ENCODE measurements around the gene SCGB1A1. TPM values are rescaled to one million over a fixed set of nuclear protein-coding genes. Genes with fewer than 3 reads are reported as not detected.

SCGB1A1 gene
- total RNA-seq, 2 experiments from 2014 or later = not detected

DNA sequence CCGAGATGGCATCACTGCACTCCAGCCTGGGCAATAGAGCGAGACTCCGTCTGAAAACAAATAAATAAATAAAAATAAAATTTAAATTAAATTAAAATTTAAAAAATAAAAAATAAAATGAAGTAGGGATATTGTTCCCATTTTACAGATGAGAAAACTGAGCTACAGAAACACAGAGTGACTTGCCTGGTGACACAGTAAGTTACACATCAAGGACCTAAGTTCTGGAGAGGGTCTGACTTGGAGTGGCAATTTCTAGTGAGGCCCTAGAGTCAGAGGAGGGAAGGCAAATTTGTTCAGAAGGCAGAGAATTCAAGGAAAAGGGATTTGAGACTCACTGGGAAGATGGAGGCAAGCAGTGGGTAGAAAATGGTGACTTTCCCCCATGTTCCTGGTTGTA lies 2.0 kb downstream of the SCGB1A1 start:
- no peak overlapping the region for H3K27ac ChIP-seq (ENCODE audit: low read depth, low read length, poor library complexity, severe bottlenecking)
- no peak overlapping the region for H2AFZ ChIP-seq (ENCODE audit: low read length)
- no peaks in the 10 kb centered on the region for H3K79me2 ChIP-seq (ENCODE audit: insufficient read depth, low read depth, low read length)
- H3K4me3 ChIP-seq (ENCODE audit: low read depth, low read length, poor library complexity, severe bottlenecking) = no peak overlapping the region
- BruUV-seq (replicated peaks) = no TSS peak
- H3K4me2 ChIP-seq (ENCODE audit: low read length) = no peak overlapping the region
- no peaks in the 10 kb centered on the region for H3K36me3 ChIP-seq (ENCODE audit: insufficient read depth, low read length)
- H3K9me2 ChIP-seq (ENCODE audit: insufficient read depth, low read length) = no peaks in the 10 kb centered on the region
- no peak for DNase-seq (ENCODE audit: low spot score)
- ChIA-PET CTCF (ENCODE audit: unreplicated experiment) (no interaction called here), POLR2A (interaction anchor here (0.7 kb wide), 1 partner anchor 462 kb away, joined by 3 read pairs; no protein-coding TSS in a partner anchor)
- H4K20me1 ChIP-seq (ENCODE audit: insufficient read depth, low read length) = no peaks in the 10 kb centered on the region
- H3K4me1 ChIP-seq (ENCODE audit: insufficient read depth, low read length, poor library complexity, severe bottlenecking) = no peaks in the 10 kb centered on the region
- TF ChIP-seq EZH2phosphoT487 (IDR thresholded peaks at IDR 0.05; ENCODE audit: borderline replicate concordance, low read depth, low read length) = no peak
- TF ChIP-seq, protein P1, sequence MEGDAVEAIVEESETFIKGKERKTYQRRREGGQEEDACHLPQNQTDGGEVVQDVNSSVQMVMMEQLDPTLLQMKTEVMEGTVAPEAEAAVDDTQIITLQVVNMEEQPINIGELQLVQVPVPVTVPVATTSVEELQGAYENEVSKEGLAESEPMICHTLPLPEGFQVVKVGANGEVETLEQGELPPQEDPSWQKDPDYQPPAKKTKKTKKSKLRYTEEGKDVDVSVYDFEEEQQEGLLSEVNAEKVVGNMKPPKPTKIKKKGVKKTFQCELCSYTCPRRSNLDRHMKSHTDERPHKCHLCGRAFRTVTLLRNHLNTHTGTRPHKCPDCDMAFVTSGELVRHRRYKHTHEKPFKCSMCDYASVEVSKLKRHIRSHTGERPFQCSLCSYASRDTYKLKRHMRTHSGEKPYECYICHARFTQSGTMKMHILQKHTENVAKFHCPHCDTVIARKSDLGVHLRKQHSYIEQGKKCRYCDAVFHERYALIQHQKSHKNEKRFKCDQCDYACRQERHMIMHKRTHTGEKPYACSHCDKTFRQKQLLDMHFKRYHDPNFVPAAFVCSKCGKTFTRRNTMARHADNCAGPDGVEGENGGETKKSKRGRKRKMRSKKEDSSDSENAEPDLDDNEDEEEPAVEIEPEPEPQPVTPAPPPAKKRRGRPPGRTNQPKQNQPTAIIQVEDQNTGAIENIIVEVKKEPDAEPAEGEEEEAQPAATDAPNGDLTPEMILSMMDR (conservative IDR thresholded peaks at IDR 0.05; ENCODE audit: low read length) = no peak
- H3K9me3 ChIP-seq (ENCODE audit: low read length) = no peaks in the 10 kb centered on the region
- intact Hi-C loops (cut with micrococcal nuclease; ENCODE audit: unreplicated experiment) = no loop called here

DNA sequence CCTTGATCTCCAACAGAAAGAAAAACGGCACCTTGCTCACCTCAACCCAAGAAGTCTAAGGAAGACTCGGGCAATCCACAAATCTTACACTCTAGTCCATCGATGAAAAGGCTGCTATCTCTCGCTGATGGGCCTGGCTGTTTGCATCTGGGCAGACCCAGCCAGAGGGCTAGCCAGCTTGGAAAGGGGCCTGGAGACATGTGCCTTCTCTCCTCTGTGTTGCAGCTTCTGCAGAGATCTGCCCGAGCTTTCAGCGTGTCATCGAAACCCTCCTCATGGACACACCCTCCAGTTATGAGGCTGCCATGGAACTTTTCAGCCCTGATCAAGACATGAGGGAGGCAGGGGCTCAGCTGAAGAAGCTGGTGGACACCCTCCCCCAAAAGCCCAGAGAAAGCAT lies 3.2 kb downstream of the SCGB1A1 start:
- Histone ChIP-seq H3K9me3 (ENCODE audit: low read length) (no peaks in the 10 kb centered on the region), H3K4me1 (ENCODE audit: insufficient read depth, low read length, poor library complexity, severe bottlenecking) (no peaks in the 10 kb centered on the region), H2AFZ (ENCODE audit: low read length) (no peak overlapping the region), H3K36me3 (ENCODE audit: insufficient read depth, low read length) (no peaks in the 10 kb centered on the region), H3K27ac (ENCODE audit: low read depth, low read length, poor library complexity, severe bottlenecking) (no peak overlapping the region), H3K79me2 (ENCODE audit: insufficient read depth, low read depth, low read length) (no peaks in the 10 kb centered on the region), H3K4me3 (ENCODE audit: low read depth, low read length, poor library complexity, severe bottlenecking) (no peak overlapping the region), H4K20me1 (ENCODE audit: insufficient read depth, low read length) (no peaks in the 10 kb centered on the region), H3K4me2 (ENCODE audit: low read length) (no peak overlapping the region), H3K9me2 (ENCODE audit: insufficient read depth, low read length) (no peaks in the 10 kb centered on the region)
- no peak for DNase-seq (ENCODE audit: low spot score)
- TF ChIP-seq, protein P1 (conservative IDR thresholded peaks at IDR 0.05; ENCODE audit: low read length) = no peak
- no peak for TF ChIP-seq EZH2phosphoT487 (IDR thresholded peaks at IDR 0.05; ENCODE audit: borderline replicate concordance, low read depth, low read length)
- POLR2A ChIA-PET = no interaction called here
- intact Hi-C loops (cut with micrococcal nuclease; ENCODE audit: unreplicated experiment) = no loop called here
- BruUV-seq (replicated peaks) = no TSS peak
- CTCF ChIA-PET (ENCODE audit: unreplicated experiment) = no interaction called here

DNA sequence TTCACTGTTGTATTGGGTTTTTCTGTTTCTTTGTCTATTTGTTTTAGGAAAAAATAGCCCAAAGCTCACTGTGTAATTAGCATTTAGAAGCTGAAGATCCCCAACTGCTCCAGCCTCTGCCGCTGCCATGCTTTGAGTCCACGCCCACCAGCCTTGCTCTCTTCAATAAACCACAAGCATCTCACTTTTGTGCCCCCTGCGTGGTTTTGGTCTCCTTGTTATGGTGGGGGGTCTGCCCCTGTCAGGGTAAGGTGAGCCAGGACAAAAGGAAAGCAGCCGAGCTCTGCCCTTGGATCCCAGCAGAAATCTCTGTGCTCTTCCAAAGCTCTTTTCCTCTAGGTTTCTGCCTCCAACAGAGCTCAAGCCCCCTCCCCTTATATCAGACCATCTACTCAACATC lies 4.2 kb downstream of the SCGB1A1 start:
- no peak overlapping the region for H3K4me2 ChIP-seq (ENCODE audit: low read length)
- no peaks in the 10 kb centered on the region for H4K20me1 ChIP-seq (ENCODE audit: insufficient read depth, low read length)
- no TSS peak for BruUV-seq (replicated peaks)
- TF ChIP-seq, protein P1 (conservative IDR thresholded peaks at IDR 0.05; ENCODE audit: low read length) = no peak
- TF ChIP-seq EZH2phosphoT487 (IDR thresholded peaks at IDR 0.05; ENCODE audit: borderline replicate concordance, low read depth, low read length) = no peak
- ChIA-PET CTCF (ENCODE audit: unreplicated experiment) (interaction anchor here (1.2 to 1.3 kb wide), 2 partner anchors 36 to 120 kb away, joined by 3 read pairs; no protein-coding TSS in a partner anchor), POLR2A (no interaction called here)
- H3K36me3 ChIP-seq (ENCODE audit: insufficient read depth, low read length) = no peaks in the 10 kb centered on the region
- no peaks in the 10 kb centered on the region for H3K9me3 ChIP-seq (ENCODE audit: low read length)
- no peak for DNase-seq (ENCODE audit: low spot score)
- H3K4me1 ChIP-seq (ENCODE audit: insufficient read depth, low read length, poor library complexity, severe bottlenecking) = no peaks in the 10 kb centered on the region
- no peaks in the 10 kb centered on the region for H3K79me2 ChIP-seq (ENCODE audit: insufficient read depth, low read depth, low read length)
- H3K9me2 ChIP-seq (ENCODE audit: insufficient read depth, low read length) = no peaks in the 10 kb centered on the region
- no peak overlapping the region for H3K27ac ChIP-seq (ENCODE audit: low read depth, low read length, poor library complexity, severe bottlenecking)
- intact Hi-C loops (cut with micrococcal nuclease; ENCODE audit: unreplicated experiment) = no loop called here
- no peak overlapping the region for H3K4me3 ChIP-seq (ENCODE audit: low read depth, low read length, poor library complexity, severe bottlenecking)
- no peak overlapping the region for H2AFZ ChIP-seq (ENCODE audit: low read length)
